Neuronal stem cell (in vitro differentiated cells): Measurements from ENCODE around the gene TRAF1.

ENCODE experiments used
- DNase-seq: peaks from one replicate; pipeline ENCODE4 v3.0.0-alpha.2; 2013; ENCODE audit warnings: low spot score
- H2AFZ ChIP-seq: one replicate; pipeline ENCODE4 v1.6.1; 2013; ENCODE audit warnings: mild to moderate bottlenecking, low read length, inconsistent platforms
- H2AK5ac ChIP-seq: 2 replicates; pipeline ENCODE4 v1.6.1; 2013; ENCODE audit warnings: low read depth, mild to moderate bottlenecking, inconsistent platforms, low read length, moderate library complexity, mixed read lengths
- H2BK120ac ChIP-seq: 2 replicates; pipeline ENCODE4 v1.6.1; 2013; ENCODE audit warnings: low read depth, mild to moderate bottlenecking, inconsistent platforms, low read length, moderate library complexity, mixed read lengths
- H2BK12ac ChIP-seq: one replicate; pipeline ENCODE4 v1.6.1; 2013; ENCODE audit warnings: low read length, inconsistent platforms
- H2BK15ac ChIP-seq: 2 replicates; pipeline ENCODE4 v1.6.1; 2013; ENCODE audit warnings: mild to moderate bottlenecking, low read length, inconsistent platforms, mixed read lengths
- H2BK5ac ChIP-seq: one replicate; pipeline ENCODE4 v1.6.1; 2013; ENCODE audit warnings: inconsistent platforms, mild to moderate bottlenecking, low read length, moderate library complexity
- H3K14ac ChIP-seq: one replicate; pipeline ENCODE4 v1.6.1; 2013; ENCODE audit warnings: low read length, inconsistent platforms
- H3K18ac ChIP-seq: 2 replicates; pipeline ENCODE4 v1.6.1; 2013; ENCODE audit warnings: low read length, inconsistent platforms
- H3K23ac ChIP-seq: 2 replicates; pipeline ENCODE4 v1.6.1; 2013; ENCODE audit warnings: low read depth, mild to moderate bottlenecking, mixed read lengths, low read length, inconsistent platforms; ENCODE audit not compliant: poor library complexity
- H3K27ac ChIP-seq: replicated peaks from 3 replicates; pipeline ENCODE4 v1.5.1; 2013; ENCODE audit warnings: low read length, inconsistent platforms
- H3K27me3 ChIP-seq, 3 experiments: 2 replicates each; pipeline ENCODE4 v1.6.1; 2013; ENCODE audit warnings: low read length in 3 of 3, mild to moderate bottlenecking in 2 of 3, inconsistent platforms in 1 of 3, low read depth in 1 of 3, mixed read lengths in 1 of 3, moderate library complexity in 1 of 3; ENCODE audit not compliant: control insufficient read depth in 3 of 3, insufficient read depth in 3 of 3
- H3K36me3 ChIP-seq, 2 donors: replicated peaks in 1 of 2; 2 replicates each; pipeline ENCODE4 v1.6.1; 2013; ENCODE audit warnings: low read length in 2 of 2; ENCODE audit not compliant: control insufficient read depth in 2 of 2, insufficient read depth in 2 of 2
- H3K4ac ChIP-seq: 2 replicates; pipeline ENCODE4 v1.6.1; 2013; ENCODE audit warnings: inconsistent platforms, mild to moderate bottlenecking, low read length, moderate library complexity
- H3K4me1 ChIP-seq, 2 donors: 1 replicate in 1 of 2; 2 replicates in 1 of 2; pipeline ENCODE4 v1.6.1; 2013; ENCODE audit warnings: low read length in 2 of 2, low read depth in 1 of 2; ENCODE audit not compliant: control insufficient read depth in 2 of 2, insufficient read depth in 1 of 2
- H3K4me2 ChIP-seq: one replicate; pipeline ENCODE4 v1.6.1; 2013; ENCODE audit warnings: mild to moderate bottlenecking, low read length, inconsistent platforms; ENCODE audit not compliant: insufficient read depth, poor library complexity, severe bottlenecking
- H3K4me3 ChIP-seq, 2 donors: 2 replicates each; pipeline ENCODE4 v1.5.1; 2013; ENCODE audit warnings: low read length in 2 of 2, mild to moderate bottlenecking in 2 of 2, inconsistent platforms in 1 of 2, moderate library complexity in 1 of 2
- H3K79me1 ChIP-seq: one replicate; pipeline ENCODE4 v1.6.1; 2013; ENCODE audit warnings: low read depth, mild to moderate bottlenecking, inconsistent platforms, low read length, moderate library complexity
- H3K9ac ChIP-seq: one replicate; pipeline ENCODE4 v1.6.1; 2013; ENCODE audit warnings: mild to moderate bottlenecking, low read depth, low read length, inconsistent platforms; ENCODE audit not compliant: poor library complexity
- H3K9me3 ChIP-seq, 2 donors: replicated peaks in 1 of 2; 2 replicates each; pipeline versions ENCODE3 to v1.6.1; 2013; ENCODE audit warnings: low read length in 2 of 2, mild to moderate bottlenecking in 2 of 2, inconsistent platforms in 1 of 2, low read depth in 1 of 2, mixed read lengths in 1 of 2, moderate library complexity in 1 of 2; ENCODE audit not compliant: control insufficient read depth in 2 of 2, insufficient read depth in 1 of 2
- H4K8ac ChIP-seq: one replicate; pipeline ENCODE4 v1.6.1; 2013; ENCODE audit warnings: low read depth, mild to moderate bottlenecking, inconsistent platforms, low read length, moderate library complexity
- H4K91ac ChIP-seq: one replicate; pipeline ENCODE4 v1.6.1; 2013; ENCODE audit warnings: low read length, low read depth, mild to moderate bottlenecking, inconsistent platforms; ENCODE audit not compliant: poor library complexity
- WGBS, 2 donors: extraction: QIAGEN DNeasy Blood & Tissue Kit; methylation state at CpG; one replicate each; pipeline ENCODE4 v1.1.7; 2013; ENCODE audit warnings: missing lambda C conversion rate in 2 of 2, mixed read lengths in 1 of 2; ENCODE audit not compliant: insufficient read length in 2 of 2, insufficient replicate concordance in 1 of 2; ENCODE audit errors: extremely low coverage in 2 of 2; 5-methylcytosine and 5-hydroxymethylcytosine counted together

The TRAF1 gene

DNA sequence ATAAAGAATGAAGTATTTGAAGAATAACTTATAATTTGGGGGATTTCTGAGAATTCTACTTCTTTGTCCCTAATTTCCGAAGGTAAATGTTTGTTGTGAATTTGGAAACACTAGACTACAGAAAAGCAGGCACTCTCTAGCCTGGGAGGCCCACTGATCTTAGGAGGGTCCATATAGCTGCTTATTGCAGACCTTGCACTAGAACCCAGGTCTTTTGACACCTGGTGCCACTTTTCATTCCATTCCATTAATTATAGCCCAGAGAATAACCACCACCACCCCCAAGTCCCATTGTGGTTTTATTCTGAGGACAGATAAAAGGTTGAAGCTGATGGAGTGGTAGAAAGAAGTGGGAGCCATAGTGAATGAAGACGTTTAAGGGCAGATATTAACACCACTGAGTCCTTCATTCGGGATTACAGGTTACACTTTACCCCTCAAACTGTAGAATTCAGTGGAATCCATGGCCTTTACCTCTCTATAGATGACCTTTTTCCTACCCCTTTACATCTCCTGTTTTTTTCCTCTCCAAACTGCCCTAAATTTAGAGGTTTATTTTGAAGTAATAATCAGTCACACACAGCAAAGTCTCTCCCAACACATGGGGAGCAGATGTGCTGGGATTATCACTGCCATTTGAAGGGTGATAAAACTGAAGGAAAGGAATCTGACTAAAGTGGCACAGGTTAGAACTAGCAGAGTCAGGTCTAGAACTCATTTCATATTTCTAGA, 71.8 kb downstream of the TRAF1 start:
- Histone ChIP-seq H2AK5ac (no peak overlapping the region), H2BK15ac (no peak overlapping the region), H3K27me3 (no peaks in the 10 kb centered on the region), H4K91ac (no peak overlapping the region), H3K4me3 (no peak overlapping the region), H3K9me3 (no peaks in the 10 kb centered on the region), H3K4me1 (peaks cover 16 to 19% of the 10 kb centered on the region in 2 donors), H3K79me1 (no peaks in the 10 kb centered on the region), H2BK120ac (no peak overlapping the region), H3K4ac (no peak overlapping the region), H2BK12ac (no peak overlapping the region), H3K23ac (no peak overlapping the region), H2AFZ (no peak overlapping the region), H3K27ac (no peak overlapping the region), H3K14ac (no peak overlapping the region), H3K9ac (no peak overlapping the region), H2BK5ac (no peak overlapping the region), H3K4me2 (no peak overlapping the region), H4K8ac (no peak overlapping the region), H3K36me3 (peaks cover 8 to 35% of the 10 kb centered on the region in 2 donors), H3K18ac (no peak overlapping the region)
- DNase-seq = no peak
- no CpG with 5 or more reads among the region's 3 CpGs for WGBS, 2 donors

- no peak overlapping the region for H2BK5ac ChIP-seq
- no peak overlapping the region for H3K23ac ChIP-seq
- no peak overlapping the region for H4K8ac ChIP-seq
- H3K4ac ChIP-seq = no peak overlapping the region
- H2AFZ ChIP-seq = no peak overlapping the region
- no peak overlapping the region for H2AK5ac ChIP-seq
- no peak overlapping the region for H2BK12ac ChIP-seq
- peaks cover 7 to 23% of the 10 kb centered on the region in 2 donors for H3K36me3 ChIP-seq
- H3K9me3 ChIP-seq = no peaks in the 10 kb centered on the region
- WGBS, 2 donors = no CpG with 5 or more reads among the region's 6 CpGs
- no peak overlapping the region for H3K9ac ChIP-seq
- no peaks in the 10 kb centered on the region for H3K79me1 ChIP-seq
- no peak overlapping the region for H4K91ac ChIP-seq
- H3K4me1 ChIP-seq = peaks cover 16 to 19% of the 10 kb centered on the region in 2 donors
- DNase-seq = no peak
- H3K4me3 ChIP-seq = no peak overlapping the region
- H3K4me2 ChIP-seq = no peak overlapping the region
- no peak overlapping the region for H3K18ac ChIP-seq
- no peak overlapping the region for H3K14ac ChIP-seq
- no peaks in the 10 kb centered on the region for H3K27me3 ChIP-seq
- H3K27ac ChIP-seq = no peak overlapping the region
- H2BK15ac ChIP-seq = no peak overlapping the region
- no peak overlapping the region for H2BK120ac ChIP-seq
Observed at GRCh38 chr9:120853198-120853597, 73.4 kb downstream of the TRAF1 start.
